HepG2 (cell line): ENCODE measurements around the gene CES3. TPM values are rescaled to one million over a fixed set of nuclear protein-coding genes. Genes with fewer than 3 reads are reported as not detected.

ENCODE experiments used
- ADNP ChIP-seq: sonication (generic); formaldehyde crosslinking; IDR thresholded peaks from 2 replicates; pipeline ENCODE4 v1.4.0; 2020; ENCODE audit warnings: missing genetic modification reagents
- CBFB ChIP-seq: sonication (generic); formaldehyde crosslinking; IDR thresholded peaks from 2 replicates; pipeline ENCODE4 v1.4.0; 2020; ENCODE audit warnings: missing genetic modification reagents
- EED ChIP-seq: sonication (generic); formaldehyde crosslinking; IDR thresholded peaks from 2 replicates; pipeline ENCODE4 v1.5.0; 2020; ENCODE audit warnings: mild to moderate bottlenecking, missing genetic modification reagents
- HOXA5 ChIP-seq: sonication (generic); formaldehyde crosslinking; IDR thresholded peaks from 2 replicates; pipeline ENCODE4 v1.4.0; 2020; ENCODE audit warnings: missing genetic modification reagents
- KDM5A ChIP-seq: fragments of 200-600 bp; sonication (generic); IDR thresholded peaks from 2 replicates; pipeline ENCODE4 v1.7.0; 2018; ENCODE audit warnings: antibody characterized with exemption, mild to moderate bottlenecking, low read length, borderline replicate concordance
- KMT2A ChIP-seq: sonication (generic); formaldehyde crosslinking; IDR thresholded peaks from 2 replicates; pipeline ENCODE4 v1.4.0; 2020; ENCODE audit warnings: missing genetic modification reagents
- REL ChIP-seq: sonication (generic); formaldehyde crosslinking; conservative IDR thresholded peaks from 2 replicates; pipeline ENCODE4 v1.8.0; 2022; ENCODE audit warnings: mild to moderate bottlenecking, missing genetic modification reagents, moderate library complexity
- SRSF4 ChIP-seq: fragments of 200-400 bp; formaldehyde crosslinking; IDR thresholded peaks from one replicate; pipeline ENCODE4 v1.6.1; 2018; ENCODE audit warnings: mild to moderate bottlenecking, low read depth, low read length, moderate library complexity; ENCODE audit not compliant: poor library complexity, severe bottlenecking
- ZIK1 ChIP-seq: sonication (generic); formaldehyde crosslinking; IDR thresholded peaks from 2 replicates; pipeline ENCODE4 v1.5.0; 2020; ENCODE audit warnings: mild to moderate bottlenecking, low read depth, missing genetic modification reagents, borderline replicate concordance
- ZNF205 ChIP-seq: IDR thresholded peaks from 2 replicates; pipeline ENCODE4 v1.6.1; 2018; ENCODE audit warnings: missing biosample characterization, missing genetic modification reagents
- ZNF354B ChIP-seq: sonication (generic); formaldehyde crosslinking; IDR thresholded peaks from 2 replicates; pipeline ENCODE4 v1.8.0; 2022; ENCODE audit warnings: mild to moderate bottlenecking, missing genetic modification reagents
- ZNF563 ChIP-seq: sonication (generic); formaldehyde crosslinking; IDR thresholded peaks from 2 replicates; pipeline ENCODE4 v1.8.0; 2022; ENCODE audit warnings: mild to moderate bottlenecking, moderate library complexity, missing genetic modification reagents
- ZSCAN12 ChIP-seq: sonication (generic); formaldehyde crosslinking; IDR thresholded peaks from 2 replicates; pipeline ENCODE4 v1.9.0; 2021; ENCODE audit warnings: mild to moderate bottlenecking, missing genetic modification reagents
- ZSCAN21 ChIP-seq: sonication (generic); formaldehyde crosslinking; IDR thresholded peaks from 2 replicates; pipeline ENCODE4 v1.8.0; 2022; ENCODE audit warnings: mild to moderate bottlenecking, missing genetic modification reagents, moderate library complexity, borderline replicate concordance
- polyA plus RNA-seq, 8 experiments: library from polyadenylated mRNA; depleted of rRNA in 3 of 8; stranded (reverse) in 7 of 8; unstranded in 1 of 8; fragments of >200 nt; fragmentation: Illumina TruSeq in 4 of 8; extraction: Trizol in 4 of 8; gene quantifications; 2 replicates each; pipeline versions ENCODE4 v1.2.1 to v1.2.3, GENCODE V29; 2011 to 2016; ENCODE audit warnings: low read depth in 4 of 8, missing spikeins in 1 of 8, mixed read lengths in 1 of 8; ENCODE audit not compliant: insufficient read depth in 1 of 8
- total RNA-seq, 5 experiments: library from RNA; depleted of rRNA; stranded (reverse); fragments of >200 nt; fragmentation: Illumina TruSeq; extraction: Trizol; gene quantifications; 2 replicates each; pipeline ENCODE4 v1.2.3, GENCODE V29; 2016; ENCODE audit warnings: low read depth in 1 of 5
- TF ChIP-seq, protein P1 (sequence below): sonication (generic); formaldehyde crosslinking; IDR thresholded peaks from 2 replicates; pipeline ENCODE4 v1.4.0; 2020; ENCODE audit warnings: missing genetic modification reagents
- TF ChIP-seq, protein P2 (sequence below): sonication (generic); formaldehyde crosslinking; IDR thresholded peaks from 2 replicates; pipeline ENCODE4 v1.4.0; 2020; ENCODE audit warnings: missing genetic modification reagents
- TF ChIP-seq, protein P3 (sequence below): sonication (generic); formaldehyde crosslinking; IDR thresholded peaks from 2 replicates; pipeline ENCODE4 v1.8.0; 2022; ENCODE audit warnings: mild to moderate bottlenecking, missing genetic modification reagents, moderate library complexity
- TF ChIP-seq, protein P4 (sequence below): sonication (generic); formaldehyde crosslinking; IDR thresholded peaks from 2 replicates; pipeline ENCODE4 v1.5.0; 2020; ENCODE audit warnings: mild to moderate bottlenecking, missing genetic modification reagents
- TF ChIP-seq, protein P5 (sequence below): sonication (generic); formaldehyde crosslinking; IDR thresholded peaks from 2 replicates; pipeline ENCODE4 v1.4.0; 2020; ENCODE audit warnings: missing genetic modification reagents

The CES3 gene
- total and polyA plus RNA-seq, 2 of the 13 experiments (the other 11 are each of a cell fraction or from before 2014, with no cell fraction given) = 6.6 to 17.4 TPM

DNA sequence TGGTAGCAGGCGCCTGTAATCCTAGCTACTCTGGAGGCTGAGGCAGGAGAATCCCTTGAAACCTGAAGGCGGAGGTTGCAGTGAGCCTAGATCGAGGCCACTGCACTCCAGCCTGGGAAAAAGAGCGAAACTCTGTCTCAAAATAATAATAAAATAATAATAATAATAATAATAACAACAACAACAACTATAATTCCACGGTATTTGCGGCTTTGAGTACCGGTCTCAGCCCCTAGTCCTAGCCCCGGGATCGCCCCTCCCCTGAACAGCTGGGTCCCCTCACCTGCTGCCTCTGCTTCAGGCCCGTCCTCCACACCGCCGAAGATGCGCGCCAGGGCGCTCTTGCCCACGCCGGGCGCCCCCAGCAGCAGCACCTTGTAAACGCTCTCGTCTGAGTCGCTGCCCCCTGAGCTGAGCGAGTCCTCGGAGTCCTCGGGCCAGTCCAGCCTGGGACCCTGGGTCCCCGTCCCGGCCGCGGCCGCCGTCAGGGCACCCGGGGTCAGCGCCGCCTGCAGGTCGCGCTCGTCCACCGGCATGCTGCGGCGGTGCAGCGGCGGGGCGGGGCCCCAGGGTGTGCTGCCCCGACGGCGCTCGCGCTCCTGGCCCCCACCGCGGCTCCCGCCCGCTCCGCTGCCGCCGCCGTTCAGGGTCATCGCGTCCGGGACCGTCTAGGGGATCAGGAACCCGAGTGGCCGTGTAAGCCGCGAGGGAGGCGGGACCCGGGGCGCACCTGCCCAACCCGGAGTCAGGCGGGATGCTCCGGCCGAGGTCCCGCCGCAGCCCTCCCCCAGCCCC, 36.3 kb upstream of the CES3 start (continued):
- TF ChIP-seq ADNP (CRISPR knock-in tag) (0 out of 2 replicates have a peak, but pooled peaks have one; percentile 35), SRSF4 (no peak), REL (CRISPR knock-in tag) (no peak), KDM5A (no peak), ZSCAN12 (CRISPR knock-in tag) (0 out of 2 replicates have a peak, but pooled peaks have one; percentile 42), ZIK1 (CRISPR knock-in tag) (peak; percentile 70; the same call in 1 of the 2 replicates), ZNF205 (CRISPR knock-in tag) (0 out of 2 replicates have a peak, but pooled peaks have one; percentile 30), CBFB (CRISPR knock-in tag) (no peak), ZNF563 (CRISPR knock-in tag) (0 out of 2 replicates have a peak, but pooled peaks have one; percentile 41), EED (peak; percentile 51; the same call in 1 of the 2 replicates), ZSCAN21 (CRISPR knock-in tag) (0 out of 2 replicates have a peak, but pooled peaks have one; percentile 40), KMT2A (CRISPR knock-in tag) (0 out of 2 replicates have a peak, but pooled peaks have one; percentile 25), ZNF354B (CRISPR knock-in tag) (no peak), HOXA5 (0 out of 2 replicates have a peak, but pooled peaks have one; percentile 63)
- TF ChIP-seq, protein P1, sequence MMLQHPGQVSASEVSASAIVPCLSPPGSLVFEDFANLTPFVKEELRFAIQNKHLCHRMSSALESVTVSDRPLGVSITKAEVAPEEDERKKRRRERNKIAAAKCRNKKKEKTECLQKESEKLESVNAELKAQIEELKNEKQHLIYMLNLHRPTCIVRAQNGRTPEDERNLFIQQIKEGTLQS (CRISPR knock-in tag) = 0 out of 2 replicates have a peak, but pooled peaks have one; percentile 13
- TF ChIP-seq, protein P2, sequence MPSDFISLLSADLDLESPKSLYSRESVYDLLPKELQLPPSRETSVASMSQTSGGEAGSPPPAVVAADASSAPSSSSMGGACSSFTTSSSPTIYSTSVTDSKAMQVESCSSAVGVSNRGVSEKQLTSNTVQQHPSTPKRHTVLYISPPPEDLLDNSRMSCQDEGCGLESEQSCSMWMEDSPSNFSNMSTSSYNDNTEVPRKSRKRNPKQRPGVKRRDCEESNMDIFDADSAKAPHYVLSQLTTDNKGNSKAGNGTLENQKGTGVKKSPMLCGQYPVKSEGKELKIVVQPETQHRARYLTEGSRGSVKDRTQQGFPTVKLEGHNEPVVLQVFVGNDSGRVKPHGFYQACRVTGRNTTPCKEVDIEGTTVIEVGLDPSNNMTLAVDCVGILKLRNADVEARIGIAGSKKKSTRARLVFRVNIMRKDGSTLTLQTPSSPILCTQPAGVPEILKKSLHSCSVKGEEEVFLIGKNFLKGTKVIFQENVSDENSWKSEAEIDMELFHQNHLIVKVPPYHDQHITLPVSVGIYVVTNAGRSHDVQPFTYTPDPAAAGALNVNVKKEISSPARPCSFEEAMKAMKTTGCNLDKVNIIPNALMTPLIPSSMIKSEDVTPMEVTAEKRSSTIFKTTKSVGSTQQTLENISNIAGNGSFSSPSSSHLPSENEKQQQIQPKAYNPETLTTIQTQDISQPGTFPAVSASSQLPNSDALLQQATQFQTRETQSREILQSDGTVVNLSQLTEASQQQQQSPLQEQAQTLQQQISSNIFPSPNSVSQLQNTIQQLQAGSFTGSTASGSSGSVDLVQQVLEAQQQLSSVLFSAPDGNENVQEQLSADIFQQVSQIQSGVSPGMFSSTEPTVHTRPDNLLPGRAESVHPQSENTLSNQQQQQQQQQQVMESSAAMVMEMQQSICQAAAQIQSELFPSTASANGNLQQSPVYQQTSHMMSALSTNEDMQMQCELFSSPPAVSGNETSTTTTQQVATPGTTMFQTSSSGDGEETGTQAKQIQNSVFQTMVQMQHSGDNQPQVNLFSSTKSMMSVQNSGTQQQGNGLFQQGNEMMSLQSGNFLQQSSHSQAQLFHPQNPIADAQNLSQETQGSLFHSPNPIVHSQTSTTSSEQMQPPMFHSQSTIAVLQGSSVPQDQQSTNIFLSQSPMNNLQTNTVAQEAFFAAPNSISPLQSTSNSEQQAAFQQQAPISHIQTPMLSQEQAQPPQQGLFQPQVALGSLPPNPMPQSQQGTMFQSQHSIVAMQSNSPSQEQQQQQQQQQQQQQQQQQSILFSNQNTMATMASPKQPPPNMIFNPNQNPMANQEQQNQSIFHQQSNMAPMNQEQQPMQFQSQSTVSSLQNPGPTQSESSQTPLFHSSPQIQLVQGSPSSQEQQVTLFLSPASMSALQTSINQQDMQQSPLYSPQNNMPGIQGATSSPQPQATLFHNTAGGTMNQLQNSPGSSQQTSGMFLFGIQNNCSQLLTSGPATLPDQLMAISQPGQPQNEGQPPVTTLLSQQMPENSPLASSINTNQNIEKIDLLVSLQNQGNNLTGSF = 0 out of 2 replicates have a peak, but pooled peaks have one; percentile 53
- TF ChIP-seq, protein P3, sequence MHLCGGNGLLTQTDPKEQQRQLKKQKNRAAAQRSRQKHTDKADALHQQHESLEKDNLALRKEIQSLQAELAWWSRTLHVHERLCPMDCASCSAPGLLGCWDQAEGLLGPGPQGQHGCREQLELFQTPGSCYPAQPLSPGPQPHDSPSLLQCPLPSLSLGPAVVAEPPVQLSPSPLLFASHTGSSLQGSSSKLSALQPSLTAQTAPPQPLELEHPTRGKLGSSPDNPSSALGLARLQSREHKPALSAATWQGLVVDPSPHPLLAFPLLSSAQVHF (CRISPR knock-in tag) = no peak
- TF ChIP-seq, protein P4, sequence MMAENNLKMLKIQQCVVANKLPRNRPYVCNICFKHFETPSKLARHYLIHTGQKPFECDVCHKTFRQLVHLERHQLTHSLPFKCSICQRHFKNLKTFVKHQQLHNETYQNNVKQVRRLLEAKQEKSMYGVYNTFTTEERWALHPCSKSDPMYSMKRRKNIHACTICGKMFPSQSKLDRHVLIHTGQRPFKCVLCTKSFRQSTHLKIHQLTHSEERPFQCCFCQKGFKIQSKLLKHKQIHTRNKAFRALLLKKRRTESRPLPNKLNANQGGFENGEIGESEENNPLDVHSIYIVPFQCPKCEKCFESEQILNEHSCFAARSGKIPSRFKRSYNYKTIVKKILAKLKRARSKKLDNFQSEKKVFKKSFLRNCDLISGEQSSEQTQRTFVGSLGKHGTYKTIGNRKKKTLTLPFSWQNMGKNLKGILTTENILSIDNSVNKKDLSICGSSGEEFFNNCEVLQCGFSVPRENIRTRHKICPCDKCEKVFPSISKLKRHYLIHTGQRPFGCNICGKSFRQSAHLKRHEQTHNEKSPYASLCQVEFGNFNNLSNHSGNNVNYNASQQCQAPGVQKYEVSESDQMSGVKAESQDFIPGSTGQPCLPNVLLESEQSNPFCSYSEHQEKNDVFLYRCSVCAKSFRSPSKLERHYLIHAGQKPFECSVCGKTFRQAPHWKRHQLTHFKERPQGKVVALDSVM (CRISPR knock-in tag) = no peak
- TF ChIP-seq, protein P5, sequence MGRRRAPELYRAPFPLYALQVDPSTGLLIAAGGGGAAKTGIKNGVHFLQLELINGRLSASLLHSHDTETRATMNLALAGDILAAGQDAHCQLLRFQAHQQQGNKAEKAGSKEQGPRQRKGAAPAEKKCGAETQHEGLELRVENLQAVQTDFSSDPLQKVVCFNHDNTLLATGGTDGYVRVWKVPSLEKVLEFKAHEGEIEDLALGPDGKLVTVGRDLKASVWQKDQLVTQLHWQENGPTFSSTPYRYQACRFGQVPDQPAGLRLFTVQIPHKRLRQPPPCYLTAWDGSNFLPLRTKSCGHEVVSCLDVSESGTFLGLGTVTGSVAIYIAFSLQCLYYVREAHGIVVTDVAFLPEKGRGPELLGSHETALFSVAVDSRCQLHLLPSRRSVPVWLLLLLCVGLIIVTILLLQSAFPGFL (CRISPR knock-in tag) = peak; percentile 83; the same call in 1 of the 2 replicates
